Fibroblast of the aortic adventitia (primary cell): Measurements from ENCODE around the gene ZBTB12. TPM values are rescaled to one million over a fixed set of nuclear protein-coding genes. Genes with fewer than 3 reads are reported as not detected.

ENCODE experiments used
- DNase-seq: peaks from one replicate; pipeline ENCODE4 v3.0.0-alpha.2; 2010; ENCODE audit warnings: low read depth
- H3K4me3 ChIP-seq: 2 replicates; pipeline ENCODE4 v1.5.1; 2011; ENCODE audit warnings: low read depth, mild to moderate bottlenecking, control low read depth, low read length, moderate library complexity
- CTCF ChIP-seq: IDR thresholded peaks from 2 replicates; pipeline ENCODE4 v1.5.1; 2011; ENCODE audit warnings: mild to moderate bottlenecking, low read length, control low read depth, inconsistent platforms; ENCODE audit not compliant: insufficient read depth
- total RNA-seq: library from RNA; depleted of rRNA; stranded (reverse); fragments of >200 nt; gene quantifications from 2 replicates; pipeline ENCODE4 v1.2.3, GENCODE V29; 2012; ENCODE audit warnings: low replicate concordance

Gene ZBTB12
- total RNA-seq, 1 donor, result 3.3 TPM

- peak; percentile 19 for TF ChIP-seq CTCF
- DNase-seq, result peak; percentile 29
Measured at GRCh38 chr6:31922942-31923341, 21.1 kb upstream of the ZBTB12 start.

GRCh38 chr6:31920811-31921210 lies 18.9 kb upstream of the ZBTB12 start:
- H3K4me3 ChIP-seq, result no peak overlapping the region
- DNase-seq, result peak; percentile 31
- no peak for TF ChIP-seq CTCF

More at GRCh38 chr6:31922942-31923341, 21.1 kb upstream of the ZBTB12 start:
- H3K4me3 ChIP-seq, result no peak overlapping the region

- TF ChIP-seq CTCF, result no peak
- H3K4me3 ChIP-seq, result no peak overlapping the region
- no peak for DNase-seq
Measured at GRCh38 chr6:31919624-31920303, 17.9 kb upstream of the ZBTB12 start.

- no peak overlapping the region for H3K4me3 ChIP-seq
- no peak for TF ChIP-seq CTCF
- no peak for DNase-seq
Measured at GRCh38 chr6:31918069-31918720, 16.3 kb upstream of the ZBTB12 start.

GRCh38 chr6:31915756-31916155 lies 13.9 kb upstream of the ZBTB12 start:
- no peak for TF ChIP-seq CTCF
- DNase-seq, result no peak
- no peak overlapping the region for H3K4me3 ChIP-seq

- no peak for DNase-seq
- no peak for TF ChIP-seq CTCF
- H3K4me3 ChIP-seq, result no peak overlapping the region
Measured at GRCh38 chr6:31915351-31915750, 13.5 kb upstream of the ZBTB12 start.
